ENCODE results near the gene CDK6. TPM values are rescaled to one million over a fixed set of nuclear protein-coding genes. Genes with fewer than 3 reads are reported as not detected.
"Not testable (repeated sequence)": the region's sequence is repeated elsewhere in the genome, so short reads cannot be mapped to it uniquely, and the experiment has no call there.

The CDK6 gene
- total RNA-seq, 2 experiments from 2014 or later, result 84.1 to 95.4 TPM

DNA sequence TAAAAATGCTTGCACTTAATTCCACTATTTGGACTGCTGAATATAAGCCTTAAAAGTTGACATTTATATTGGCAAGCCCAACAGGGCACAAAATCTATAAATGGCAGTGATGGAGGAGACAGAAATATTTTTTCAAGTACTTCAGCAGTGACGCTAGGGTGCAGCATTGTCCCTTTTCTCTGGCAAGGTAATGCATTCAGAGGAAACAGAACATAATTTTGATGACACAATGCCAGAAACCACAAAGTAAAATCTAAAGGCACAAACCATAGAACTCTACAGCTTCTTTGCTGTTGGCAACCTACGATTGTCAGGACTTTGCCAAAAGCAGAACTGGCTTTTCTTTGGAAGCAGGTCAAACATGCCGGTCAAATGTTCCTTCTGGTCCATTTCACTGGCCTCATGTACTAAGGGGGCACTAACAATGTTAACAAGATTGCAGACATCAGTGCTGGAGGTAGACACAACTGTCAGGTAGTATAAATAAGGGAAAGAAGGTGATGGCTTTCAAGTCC lies 215.3 kb downstream of the CDK6 start:
- peak; percentile 89 for DNase-seq
- Mint-ChIP-seq H3K9me3 (peaks cover 22% of the 10 kb centered on the region), H3K27ac (peak overlapping the region; percentile 85), H3K27me3 (no peaks in the 10 kb centered on the region), H3K4me1 (peaks cover 51% of the 10 kb centered on the region), H3K36me3 (ENCODE audit: low read depth) (peaks cover 57% of the 10 kb centered on the region), H3K4me3 (peak overlapping the region; percentile 25)
- ChIA-PET POLR2A (no interaction called here), CTCF (interaction anchor here (0.6 to 3.2 kb wide), 19 partner anchors 8 to 228 kb away, joined by 3 to 17 read pairs (median 4); no protein-coding TSS in a partner anchor)

DNA sequence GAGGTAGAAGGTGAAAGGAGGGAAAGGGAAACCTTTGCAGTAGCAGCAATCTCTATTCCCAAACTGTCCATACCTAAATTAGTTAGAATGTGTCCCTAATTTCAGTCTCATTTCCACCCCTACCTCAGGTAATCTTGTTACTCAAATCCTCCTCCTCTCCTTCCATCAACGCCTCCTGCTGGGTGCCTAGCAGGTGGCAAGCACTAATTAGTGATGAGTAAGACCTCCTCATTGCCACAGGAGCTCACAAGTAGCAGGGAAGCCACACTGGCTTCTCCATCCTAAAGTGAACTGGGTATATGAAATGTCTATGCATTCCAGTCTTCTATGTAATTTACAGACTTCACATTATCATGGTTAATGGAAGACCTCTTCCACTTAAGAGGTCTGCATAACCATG lies 220.5 kb downstream of the CDK6 start:
- no peaks in the 10 kb centered on the region for H3K27me3 Mint-ChIP-seq
- no peak overlapping the region for H3K27ac Mint-ChIP-seq
- ChIA-PET CTCF (interaction anchor here (0.5 to 5.6 kb wide), 8 partner anchors 8 to 217 kb away, joined by 3 to 25 read pairs (median 3); partner anchors contain the start of gene FAM133B), POLR2A (no interaction called here)
- no peaks in the 10 kb centered on the region for H3K9me3 Mint-ChIP-seq
- no peak for DNase-seq
- H3K36me3 Mint-ChIP-seq (ENCODE audit: low read depth), result peaks cover 46% of the 10 kb centered on the region
- no peak overlapping the region for H3K4me3 Mint-ChIP-seq
- peaks cover 15% of the 10 kb centered on the region for H3K4me1 Mint-ChIP-seq

DNA sequence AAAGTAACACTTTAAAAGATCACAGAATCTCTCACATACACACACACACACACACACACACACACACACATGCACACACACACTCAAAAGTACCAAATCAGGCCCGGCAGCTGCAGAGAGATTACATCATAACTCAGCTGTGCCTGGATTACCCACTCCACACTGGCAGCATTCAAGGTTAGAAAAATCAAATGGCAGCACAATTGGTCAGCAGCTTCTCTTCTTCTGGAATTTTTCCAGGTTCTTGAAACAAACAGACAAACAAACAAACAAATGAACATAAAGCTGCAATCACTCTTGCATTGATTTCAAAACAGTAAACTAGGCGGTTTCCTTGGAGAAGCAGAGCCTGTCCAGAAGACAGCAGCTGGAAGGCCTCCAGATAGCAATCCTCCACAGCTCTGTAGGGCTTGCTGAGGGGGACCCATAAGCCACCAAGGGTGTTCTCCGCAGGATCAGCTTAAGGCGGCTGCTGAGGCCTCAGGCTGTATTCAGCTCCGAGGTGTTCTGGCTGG lies 221.7 kb downstream of the CDK6 start:
- Mint-ChIP-seq H3K9me3 (no peaks in the 10 kb centered on the region), H3K4me3 (no peak overlapping the region), H3K27me3 (no peaks in the 10 kb centered on the region), H3K36me3 (ENCODE audit: low read depth) (peaks cover 46% of the 10 kb centered on the region), H3K27ac (no peak overlapping the region), H3K4me1 (peaks cover 23% of the 10 kb centered on the region)
- ChIA-PET CTCF (interaction anchor here (0.8 to 5.6 kb wide), 4 partner anchors 10 to 253 kb away, joined by 3 to 25 read pairs (median 4); partner anchors contain the start of gene FAM133B), POLR2A (no interaction called here)
- DNase-seq, result no peak

DNA sequence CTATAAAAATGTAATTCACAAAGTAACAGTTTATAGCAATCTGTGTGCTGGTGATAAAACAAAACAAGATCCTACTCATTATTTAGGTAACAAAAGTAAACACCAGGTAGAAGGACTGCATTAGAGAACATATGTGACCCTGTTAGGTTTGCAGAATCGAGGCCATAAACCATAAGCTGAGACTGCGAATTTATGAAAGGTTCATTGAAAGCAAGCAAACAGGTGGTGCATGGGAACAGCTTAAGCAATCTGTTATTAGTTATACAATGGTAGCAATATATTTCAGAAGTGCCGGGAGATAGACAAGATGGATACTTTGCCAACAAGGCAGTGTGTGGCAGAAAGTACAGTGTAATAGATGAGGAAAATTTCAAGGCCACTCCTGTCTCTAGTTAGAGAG lies 222.7 kb downstream of the CDK6 start:
- H3K27me3 Mint-ChIP-seq, result no peaks in the 10 kb centered on the region
- DNase-seq, result no peak
- no peak overlapping the region for H3K27ac Mint-ChIP-seq
- ChIA-PET POLR2A (no interaction called here), CTCF (interaction anchor here (0.6 to 5.6 kb wide), 5 partner anchors 7 to 219 kb away, joined by 3 to 25 read pairs (median 5); no protein-coding TSS in a partner anchor)
- peaks cover 26% of the 10 kb centered on the region for H3K4me1 Mint-ChIP-seq
- H3K4me3 Mint-ChIP-seq, result no peak overlapping the region
- peaks cover 48% of the 10 kb centered on the region for H3K36me3 Mint-ChIP-seq (ENCODE audit: low read depth)
- H3K9me3 Mint-ChIP-seq, result no peaks in the 10 kb centered on the region

GRCh38 chr7:92613214-92613613 lies 223.2 kb downstream of the CDK6 start:
- CTCF ChIA-PET, result interaction anchor here (0.6 to 5.6 kb wide), 7 partner anchors 8 to 619 kb away, joined by 3 to 25 read pairs (median 5); partner anchors contain the start of genes FAM133B and VPS50
- H3K27me3 Mint-ChIP-seq, result no peaks in the 10 kb centered on the region
- DNase-seq, result no peak
- H3K27ac Mint-ChIP-seq, result no peak overlapping the region
- H3K4me1 Mint-ChIP-seq, result peaks cover 26% of the 10 kb centered on the region
- peaks cover 47% of the 10 kb centered on the region for H3K36me3 Mint-ChIP-seq (ENCODE audit: low read depth)
- H3K9me3 Mint-ChIP-seq, result no peaks in the 10 kb centered on the region
- POLR2A ChIA-PET, result no interaction called here
- H3K4me3 Mint-ChIP-seq, result no peak overlapping the region

GRCh38 chr7:92612501-92612900 lies 223.9 kb downstream of the CDK6 start:
- Mint-ChIP-seq H3K4me1 (peaks cover 26% of the 10 kb centered on the region), H3K9me3 (no peaks in the 10 kb centered on the region), H3K27ac (no peak overlapping the region), H3K36me3 (ENCODE audit: low read depth) (peaks cover 46% of the 10 kb centered on the region), H3K4me3 (no peak overlapping the region), H3K27me3 (no peaks in the 10 kb centered on the region)
- no peak for DNase-seq
- POLR2A ChIA-PET, result interaction anchor here (0.6 kb wide), 1 partner anchor 113 kb away, joined by 4 read pairs; no protein-coding TSS in a partner anchor
- CTCF ChIA-PET, result interaction anchor here (1.3 to 5.6 kb wide), 5 partner anchors 8 to 620 kb away, joined by 3 to 25 read pairs (median 4); partner anchors contain the start of genes FAM133B and VPS50

DNA sequence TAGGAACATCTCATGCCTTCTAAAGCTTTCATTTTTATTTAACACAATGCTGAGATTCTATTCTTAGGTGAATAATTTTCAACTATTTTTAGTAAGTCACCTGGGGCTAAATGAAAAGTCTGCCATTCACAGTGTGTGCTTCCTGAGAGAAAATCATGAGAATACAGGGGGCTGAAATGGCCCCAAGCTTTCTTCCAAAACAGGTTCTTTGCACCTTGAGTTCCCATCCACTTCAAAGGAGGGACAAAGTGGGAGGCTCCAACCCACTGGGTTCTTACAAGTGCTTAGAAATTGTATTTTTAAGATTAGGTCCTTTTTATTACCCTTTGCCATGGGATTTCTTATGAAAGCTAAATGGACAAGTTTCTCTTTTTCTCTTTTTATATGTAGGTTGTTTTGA lies 224.6 kb downstream of the CDK6 start:
- DNase-seq, result no peak
- ChIA-PET CTCF (interaction anchor here (2.1 to 5.6 kb wide), 3 partner anchors 10 to 221 kb away, joined by 8 to 25 read pairs (median 20); partner anchors contain the start of gene FAM133B), POLR2A (no interaction called here)
- Mint-ChIP-seq H3K4me3 (no peak overlapping the region), H3K27ac (no peak overlapping the region), H3K36me3 (ENCODE audit: low read depth) (peaks cover 42% of the 10 kb centered on the region), H3K9me3 (no peaks in the 10 kb centered on the region), H3K4me1 (peaks cover 26% of the 10 kb centered on the region), H3K27me3 (no peaks in the 10 kb centered on the region)

- H3K27ac Mint-ChIP-seq, result peak overlapping the region; percentile 54
- H3K27me3 Mint-ChIP-seq, result no peaks in the 10 kb centered on the region
- no peaks in the 10 kb centered on the region for H3K9me3 Mint-ChIP-seq
- H3K36me3 Mint-ChIP-seq (ENCODE audit: low read depth), result peaks cover 31% of the 10 kb centered on the region
- no peak overlapping the region for H3K4me3 Mint-ChIP-seq
- peaks cover 26% of the 10 kb centered on the region for H3K4me1 Mint-ChIP-seq
- ChIA-PET POLR2A (no interaction called here), CTCF (interaction anchor here (0.8 to 4.0 kb wide), 11 partner anchors 8 to 491 kb away, joined by 3 to 20 read pairs (median 4); partner anchors contain the start of gene FAM133B)
- DNase-seq, result no peak
Measured at GRCh38 chr7:92609921-92610518, 226.4 kb downstream of the CDK6 start.

DNA sequence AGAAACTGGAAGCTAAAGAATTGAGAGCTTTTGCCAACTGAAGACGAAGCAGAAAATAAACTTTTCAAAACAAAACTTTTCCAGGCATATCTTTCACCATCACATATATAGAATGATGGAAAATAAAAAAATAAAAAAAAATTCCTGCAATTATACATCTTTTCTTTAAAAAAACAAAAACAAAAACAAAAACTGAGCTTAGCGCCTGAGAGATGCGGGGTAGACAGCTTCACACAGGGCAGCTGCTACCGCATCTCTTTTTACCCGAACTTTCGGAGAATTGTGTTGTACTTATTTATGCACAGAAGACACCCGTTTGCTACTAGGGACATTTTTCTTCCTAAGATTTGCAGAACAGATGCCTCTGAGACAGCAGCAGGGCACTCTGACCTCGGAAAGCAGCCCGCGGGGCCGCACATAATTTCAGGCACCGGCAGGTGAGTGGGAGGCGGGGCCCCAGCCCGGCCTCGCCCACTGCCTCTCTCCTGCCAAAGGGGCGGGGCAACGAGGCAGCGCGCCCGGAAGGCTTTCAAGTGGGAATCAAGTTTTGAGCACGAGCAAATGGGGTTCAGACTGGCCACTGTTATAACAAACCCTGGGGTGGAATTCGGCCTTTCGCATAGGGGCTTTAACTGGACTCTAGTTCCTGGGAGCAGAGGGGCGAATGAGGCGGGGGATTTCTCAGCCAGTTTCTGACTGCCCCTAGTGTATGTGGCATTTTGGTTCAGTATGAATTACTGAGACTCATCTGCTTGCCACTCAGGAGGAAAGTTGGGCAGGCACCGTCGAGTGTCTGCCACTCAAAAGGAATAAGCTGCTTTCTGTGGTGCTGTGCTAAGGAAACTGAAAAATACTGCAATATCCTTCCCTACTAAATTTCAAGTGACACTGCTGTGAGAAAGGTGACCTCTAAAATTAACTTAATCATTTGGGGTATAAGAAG lies 227.7 kb downstream of the CDK6 start:
- no peak overlapping the region for H3K27ac Mint-ChIP-seq
- no peaks in the 10 kb centered on the region for H3K9me3 Mint-ChIP-seq
- peaks cover 22% of the 10 kb centered on the region for H3K4me1 Mint-ChIP-seq
- DNase-seq, result no peak
- POLR2A ChIA-PET, result no interaction called here
- no peak overlapping the region for H3K4me3 Mint-ChIP-seq
- peaks cover 18% of the 10 kb centered on the region for H3K36me3 Mint-ChIP-seq (ENCODE audit: low read depth)
- CTCF ChIA-PET, result interaction anchor here (0.9 to 1.9 kb wide), 5 partner anchors 13 to 240 kb away, joined by 3 to 9 read pairs (median 4); no protein-coding TSS in a partner anchor
- H3K27me3 Mint-ChIP-seq, result no peaks in the 10 kb centered on the region

DNA sequence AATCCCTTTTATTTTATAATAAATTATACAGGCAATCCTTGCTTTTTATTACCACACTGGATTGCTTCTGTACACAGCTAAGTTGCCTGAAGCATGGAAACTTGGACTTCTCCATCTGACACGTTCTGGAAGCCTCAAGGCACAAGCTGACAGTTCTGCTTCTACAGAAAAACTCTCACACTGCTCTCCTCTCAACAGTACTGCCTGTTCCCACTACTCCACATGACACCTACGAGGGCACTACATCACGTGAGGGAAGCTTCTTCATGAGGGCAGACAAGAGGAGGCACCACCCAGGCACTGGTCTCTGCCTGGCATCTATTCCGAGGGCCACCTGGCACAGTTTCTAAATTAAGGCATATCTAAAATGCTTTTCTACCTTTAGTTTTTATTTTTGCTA lies 229.4 kb downstream of the CDK6 start:
- H3K27ac Mint-ChIP-seq, result no peak overlapping the region
- no peaks in the 10 kb centered on the region for H3K9me3 Mint-ChIP-seq
- H3K4me3 Mint-ChIP-seq, result no peak overlapping the region
- H3K36me3 Mint-ChIP-seq (ENCODE audit: low read depth), result peaks cover 8% of the 10 kb centered on the region
- no peak for DNase-seq
- H3K27me3 Mint-ChIP-seq, result no peaks in the 10 kb centered on the region
- H3K4me1 Mint-ChIP-seq, result peaks cover 14% of the 10 kb centered on the region
- CTCF ChIA-PET, result interaction anchor here (0.7 to 1.6 kb wide), 5 partner anchors 8 to 159 kb away, joined by 3 to 4 read pairs (median 4); partner anchors contain the start of gene GATAD1
- POLR2A ChIA-PET, result interaction anchor here (0.7 kb wide), 1 partner anchor 9 kb away, joined by 4 read pairs; no protein-coding TSS in a partner anchor

- H3K9me3 Mint-ChIP-seq; H3K36me3 Mint-ChIP-seq (ENCODE audit: low read depth); POLR2A ChIA-PET; H3K4me1 Mint-ChIP-seq; H3K27me3 Mint-ChIP-seq; H3K4me3 Mint-ChIP-seq; H3K27ac Mint-ChIP-seq; DNase-seq: not testable (repeated sequence)
- CTCF ChIA-PET, result interaction anchor here (1.1 to 1.4 kb wide), 4 partner anchors 10 to 15 kb away, joined by 3 to 5 read pairs (median 3); partner anchors contain the start of gene FAM133B
Measured at GRCh38 chr7:92604517-92604916, 231.9 kb downstream of the CDK6 start.

GRCh38 chr7:92603089-92603445 lies 233.3 kb downstream of the CDK6 start:
- ChIA-PET CTCF (interaction anchor here (0.9 to 2.0 kb wide), 4 partner anchors 13 to 61 kb away, joined by 3 to 13 read pairs (median 3); partner anchors contain the start of gene FAM133B), POLR2A (no interaction called here)
- H3K9me3 Mint-ChIP-seq, result no peaks in the 10 kb centered on the region
- no peaks in the 10 kb centered on the region for H3K4me1 Mint-ChIP-seq
- no peak overlapping the region for H3K27ac Mint-ChIP-seq
- no peaks in the 10 kb centered on the region for H3K27me3 Mint-ChIP-seq
- DNase-seq, result no peak
- H3K36me3 Mint-ChIP-seq (ENCODE audit: low read depth), result peaks cover 4% of the 10 kb centered on the region
- no peak overlapping the region for H3K4me3 Mint-ChIP-seq
